GM18867 (cell line): ENCODE measurements around the gene MPEG1.

Source experiments
- ATAC-seq: cut with Tn5 transposase; IDR thresholded peaks from one replicate; pipeline ENCODE4 v1.9.1; 2021; ENCODE audit warnings: mild to moderate bottlenecking, moderate library complexity; ENCODE audit not compliant: unreplicated experiment

MPEG1 gene

GRCh38 chr11:59219836-59220235 is 7.1 kb upstream of the MPEG1 start:
- ATAC-seq, result no peak

GRCh38 chr11:59218893-59219292 is 6.2 kb upstream of the MPEG1 start:
- ATAC-seq, result no peak

DNA sequence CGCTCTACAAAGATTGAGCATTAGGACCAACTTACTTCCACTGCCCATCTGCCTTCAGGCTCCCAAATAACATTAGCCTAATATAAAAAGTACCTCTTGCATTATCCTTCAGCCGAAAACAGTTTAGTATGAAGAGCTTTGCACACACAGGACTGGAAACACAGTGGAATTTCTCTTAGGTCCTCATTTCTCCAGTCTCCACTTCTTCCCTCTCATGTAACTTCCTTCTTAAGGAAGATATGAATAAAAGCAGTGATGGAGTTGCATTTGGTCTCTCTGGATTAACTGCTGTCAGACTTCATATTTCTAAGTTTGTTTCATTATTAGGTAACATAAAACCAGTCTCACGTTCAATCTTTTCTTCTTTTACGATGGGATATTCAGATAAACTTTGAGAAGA is 5.6 kb upstream of the MPEG1 start:
- ATAC-seq, result no peak

DNA sequence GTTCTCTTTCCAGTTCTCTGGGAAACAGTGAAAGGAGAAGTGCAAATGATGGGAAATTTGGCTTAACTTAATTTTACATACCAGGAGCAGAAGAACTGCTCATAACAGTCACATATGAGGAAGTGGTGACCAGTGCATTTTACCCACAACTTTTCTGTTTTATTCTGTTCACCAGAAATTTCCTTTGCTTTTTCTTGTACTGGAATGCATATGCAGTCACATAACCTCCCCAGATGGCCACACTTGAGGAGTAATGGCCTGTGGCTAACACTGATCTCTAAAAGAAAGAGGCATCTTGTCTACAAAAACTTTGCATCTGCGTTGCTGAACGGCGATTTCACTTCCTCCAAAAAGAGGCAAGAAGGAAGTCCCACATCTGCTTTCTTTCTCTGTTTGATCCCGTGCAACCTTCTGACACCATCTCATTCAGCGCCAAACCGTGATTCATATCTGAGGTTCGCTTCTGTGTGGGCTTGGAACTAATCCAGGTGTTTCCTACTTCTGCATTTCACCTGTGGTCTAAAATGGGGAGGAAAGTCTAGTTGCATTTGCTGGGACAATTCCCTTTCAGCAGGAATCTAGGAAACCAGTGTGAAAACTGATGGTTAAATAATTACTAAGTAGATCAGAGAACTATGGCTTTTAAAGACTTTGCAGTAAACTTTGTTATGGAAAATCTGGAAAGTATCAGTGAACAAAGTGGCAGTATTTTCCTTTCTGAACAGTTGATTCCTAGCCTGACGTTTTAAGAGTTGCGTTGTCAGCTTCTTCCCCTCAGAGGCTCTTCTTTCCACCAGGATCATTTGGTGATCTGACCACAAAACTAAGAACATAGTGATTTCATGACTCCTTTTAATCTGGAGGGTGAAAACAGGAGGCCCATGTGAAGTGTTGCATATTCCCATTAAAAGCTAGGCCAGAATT is 4.2 kb upstream of the MPEG1 start:
- peak; percentile 91 for ATAC-seq

GRCh38 chr11:59214141-59214893 is 1.6 kb upstream of the MPEG1 start:
- no peak for ATAC-seq

DNA sequence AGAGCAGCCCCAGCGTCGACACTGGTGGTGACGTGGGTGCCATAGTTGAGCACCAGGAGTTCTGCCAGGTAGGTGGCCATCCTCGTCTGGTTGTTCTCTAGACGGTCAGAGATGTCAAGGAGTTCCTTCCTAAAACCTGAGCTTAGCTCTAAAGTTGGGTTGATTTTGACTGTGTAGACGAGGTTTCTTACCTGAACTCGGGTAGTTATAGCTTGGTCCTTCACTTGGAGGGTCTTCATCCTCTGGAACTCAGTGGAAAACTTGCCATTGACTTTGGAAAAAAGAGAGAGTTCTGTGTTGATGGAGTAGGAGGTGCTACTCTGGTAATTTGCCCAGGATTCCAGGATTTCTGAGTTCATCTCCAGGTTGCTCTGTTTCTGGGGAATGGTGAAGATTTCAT is 505 bp downstream of the MPEG1 start:
- ATAC-seq, result no peak

DNA sequence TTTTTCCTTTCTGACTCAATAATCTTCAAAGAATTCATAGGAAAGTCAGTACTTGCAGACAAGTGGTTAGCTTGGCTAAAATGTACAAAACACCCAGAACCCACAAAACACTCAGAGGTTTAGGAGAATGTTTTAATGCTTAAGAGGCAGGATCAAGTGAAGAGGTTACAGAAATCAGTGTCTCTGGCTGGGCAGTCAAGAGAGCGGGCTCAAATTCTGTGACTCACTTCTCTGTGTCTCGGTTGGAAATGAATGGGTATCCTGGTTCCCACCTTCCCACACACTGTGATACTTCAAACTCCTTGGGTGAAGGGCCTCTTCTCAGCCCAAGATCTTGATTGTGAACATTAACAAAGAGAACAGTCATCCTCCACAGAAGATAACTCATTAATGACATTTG is 3.8 kb downstream of the MPEG1 start:
- ATAC-seq, result no peak

- ATAC-seq, result peak; percentile 65
Measured at GRCh38 chr11:59207988-59208451, 4.7 kb downstream of the MPEG1 start.

- no peak for ATAC-seq
Measured at GRCh38 chr11:59206635-59207034, 6.1 kb downstream of the MPEG1 start.

- no peak for ATAC-seq
Measured at GRCh38 chr11:59205648-59206047, 7.1 kb downstream of the MPEG1 start.

- no peak for ATAC-seq
Measured at GRCh38 chr11:59204746-59205145, 8.0 kb downstream of the MPEG1 start.

DNA sequence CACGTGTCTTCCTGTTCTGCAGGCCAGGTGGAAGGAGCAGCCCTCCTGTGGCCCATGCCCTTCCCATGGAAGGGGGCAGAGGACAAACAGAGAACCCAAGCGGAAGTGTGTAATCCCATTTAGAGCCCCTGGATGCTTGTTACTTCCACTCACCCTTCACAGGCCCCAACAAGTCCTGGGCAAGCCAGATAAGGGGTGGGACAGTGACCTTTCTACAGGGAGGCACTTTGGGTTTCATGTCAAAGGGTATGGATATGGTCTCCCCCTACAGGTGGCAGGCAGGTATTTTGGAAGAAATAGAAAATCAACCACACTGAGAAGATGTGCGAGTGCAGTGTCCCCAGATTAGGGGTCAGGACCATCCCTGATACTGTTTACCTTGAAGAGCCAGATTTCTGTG is 11.4 kb downstream of the MPEG1 start:
- ATAC-seq, result no peak

- no peak for ATAC-seq
Measured at GRCh38 chr11:59200423-59200746, 12.3 kb downstream of the MPEG1 start.

GRCh38 chr11:59199546-59200422 is 12.9 kb downstream of the MPEG1 start:
- ATAC-seq, result peak; percentile 59

DNA sequence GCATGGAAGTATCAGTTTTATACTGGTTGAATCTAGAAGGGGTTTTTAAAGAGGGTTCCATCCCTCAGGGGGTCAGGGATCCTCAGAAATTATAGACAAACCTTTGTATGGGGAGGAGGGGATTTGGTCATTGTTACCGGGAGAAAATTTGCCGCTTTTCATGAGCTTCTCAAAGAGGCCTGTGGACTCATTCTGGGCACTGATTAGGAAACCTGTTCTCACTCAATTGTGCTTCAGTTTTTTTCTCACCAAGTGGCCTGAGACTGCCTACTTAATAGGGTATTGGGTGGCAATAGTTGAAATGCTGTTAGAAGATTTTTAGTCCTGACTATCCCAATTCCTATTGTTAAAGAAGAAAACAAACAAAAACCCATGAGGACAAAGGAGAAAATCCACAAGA is 14.0 kb downstream of the MPEG1 start:
- no peak for ATAC-seq

GRCh38 chr11:59197991-59198390 is 14.7 kb downstream of the MPEG1 start:
- ATAC-seq, result no peak

GRCh38 chr11:59196777-59197176 is 15.9 kb downstream of the MPEG1 start:
- ATAC-seq, result no peak

GRCh38 chr11:59195586-59195985 is 17.1 kb downstream of the MPEG1 start:
- ATAC-seq, result no peak

DNA sequence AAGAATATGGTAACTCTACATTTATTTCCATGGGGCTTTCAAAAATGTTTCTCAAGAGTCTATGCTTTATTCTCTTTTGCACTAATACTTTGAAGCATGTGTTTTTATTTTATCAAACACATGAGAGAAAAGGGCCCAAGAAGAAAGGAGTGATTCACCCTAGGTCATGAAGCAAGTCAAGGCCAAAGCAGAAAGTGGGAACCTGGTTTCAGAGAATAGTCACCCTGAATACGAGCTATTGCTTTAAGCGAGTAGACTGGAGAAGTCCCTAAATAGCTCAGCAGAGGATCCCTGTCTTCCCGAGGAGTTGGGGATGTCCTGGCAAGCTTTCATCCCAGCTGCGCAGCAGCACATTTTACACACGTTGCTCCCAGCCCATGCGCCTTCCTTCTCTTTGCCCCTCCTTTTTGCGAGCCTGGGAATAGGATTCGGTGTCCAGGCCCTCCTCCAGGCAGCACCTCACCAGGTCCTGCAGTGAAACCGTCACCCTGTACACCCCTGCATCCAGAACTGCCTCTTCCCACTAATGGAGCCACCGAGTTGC is 19.1 kb downstream of the MPEG1 start:
- ATAC-seq, result no peak

DNA sequence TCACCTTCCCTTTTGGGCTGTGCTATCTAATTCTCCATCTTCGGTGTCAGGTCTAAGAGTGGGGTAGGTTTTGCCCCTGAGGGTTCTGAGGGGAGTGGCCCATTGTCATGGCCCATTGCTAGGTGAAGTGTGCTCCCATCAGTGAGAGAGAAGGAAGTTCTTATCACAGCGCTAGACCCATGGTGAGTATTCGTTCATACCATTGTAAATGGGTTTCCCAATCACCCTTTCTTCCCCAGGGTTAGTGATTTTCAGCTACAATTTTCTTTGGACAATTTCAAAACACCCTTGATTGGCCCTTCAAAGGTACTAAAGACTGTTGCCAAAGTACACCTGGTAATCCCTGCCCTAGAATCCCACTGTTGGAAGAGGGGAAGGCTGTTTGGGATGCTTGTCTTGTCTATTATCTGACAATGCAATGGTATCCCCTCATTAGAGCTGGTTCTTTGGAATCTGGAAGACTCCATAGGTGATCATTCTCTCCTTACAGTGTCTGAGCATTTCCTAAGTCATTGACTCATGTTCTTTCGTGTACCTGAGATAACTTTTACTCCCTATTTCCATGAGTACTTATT is 20.2 kb downstream of the MPEG1 start:
- no peak for ATAC-seq

DNA sequence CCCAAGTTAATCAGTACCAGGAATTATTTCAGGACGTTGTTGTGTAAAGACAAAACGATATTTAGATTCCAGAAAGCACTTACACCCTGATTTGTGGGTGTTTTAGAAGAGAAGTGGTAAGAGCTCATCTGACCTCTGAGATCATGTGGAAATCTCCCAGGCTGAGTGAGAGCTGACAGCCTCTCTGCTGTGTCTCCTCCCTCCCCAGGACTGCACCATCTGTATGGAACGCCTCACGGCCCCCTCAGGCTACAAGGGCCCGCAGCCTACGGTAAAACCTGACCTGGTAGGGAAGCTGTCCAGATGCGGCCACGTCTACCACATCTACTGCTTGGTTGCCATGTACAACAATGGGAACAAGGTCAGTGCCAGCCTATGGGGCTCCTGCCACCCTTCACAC is 20.8 kb downstream of the MPEG1 start:
- ATAC-seq, result no peak
